ENCODE data around the gene OPTC. TPM values are rescaled to one million over a fixed set of nuclear protein-coding genes. Genes with fewer than 3 reads are reported as not detected.

Gene OPTC
- total and polyA plus RNA-seq, 2 of the 13 experiments (the other 11 are each of a cell fraction or from before 2014, with no cell fraction given) = not detected

- TF ChIP-seq ZSCAN21 (CRISPR knock-in tag; IDR thresholded peaks at IDR 0.05; ENCODE audit: borderline replicate concordance) (no peak), HMG20A (CRISPR knock-in tag; IDR thresholded peaks at IDR 0.05; ENCODE audit: borderline replicate concordance) (no peak), ZNF251 (CRISPR knock-in tag; IDR thresholded peaks at IDR 0.05) (no peak), ZNF160 (CRISPR knock-in tag; IDR thresholded peaks at IDR 0.05) (no peak), KAT2B (IDR thresholded peaks at IDR 0.05; ENCODE audit: borderline replicate concordance, low read depth, low read length) (no peak), GATAD1 (CRISPR knock-in tag; IDR thresholded peaks at IDR 0.05) (no peak), NONO (IDR thresholded peaks at IDR 0.05) (no peak), NONO (CRISPR knock-in tag; conservative IDR thresholded peaks at IDR 0.05) (no peak)
Measured at GRCh38 chr1:203478231-203478630, 15.7 kb upstream of the OPTC start (continued).

GRCh38 chr1:203478986-203479385, 15.0 kb upstream of the OPTC start:
- CTCF ChIA-PET (ENCODE audit: low intra/inter-chr PET ratio, low total read pairs) = no interaction called here
- no peak overlapping the region for H3K4me3 ChIP-seq (replicated peaks in 1 of 3; ENCODE audit: insufficient read depth in 1 of 3, low read depth in 2 of 3, low read length in 3 of 3)
- H3K27me3 ChIP-seq (ENCODE audit: control insufficient read depth in 1 of 2, insufficient read depth in 2 of 2, low read length in 2 of 2) = peaks cover 1 to 43% of the 10 kb centered on the region in 2 experiments; a peak in 3 of 5 replicates
- H4K20me1 ChIP-seq (ENCODE audit: insufficient read depth, low read length) = no peaks in the 10 kb centered on the region
- H3K79me2 ChIP-seq (ENCODE audit: insufficient read depth, low read length) = no peaks in the 10 kb centered on the region
- H2AFZ ChIP-seq (ENCODE audit: low read length) = no peak overlapping the region
- no peaks in the 10 kb centered on the region for H3K36me3 ChIP-seq (replicated peaks in 1 of 2; ENCODE audit: control insufficient read depth in 1 of 2, insufficient read depth in 2 of 2, low read length in 2 of 2)
- in situ Hi-C loops (cut with HindIII; ENCODE audit: extremely low pct_ligation_motif_present, low pct_unique_long_range_greater_than_20kb) = no loop called here
- ATAC-seq (no peak), DNase-seq (ENCODE audit: low spot score) (no peak), FAIRE-seq (no peak)
- H3K9ac ChIP-seq (ENCODE audit: insufficient read depth, low read depth, low read length) = no peak overlapping the region
- no peaks in the 10 kb centered on the region for H3K4me1 ChIP-seq (ENCODE audit: insufficient read depth, low read length)
- H3K9me3 ChIP-seq (ENCODE audit: low read length) = no peaks in the 10 kb centered on the region
- intact Hi-C loops (cut with micrococcal nuclease; ENCODE audit: unreplicated experiment) = no loop called here
- H3K4me2 ChIP-seq (ENCODE audit: low read depth, low read length) = no peak overlapping the region
- BruUV-seq (replicated peaks) = no TSS peak
- H3K27ac ChIP-seq (ENCODE audit: extremely low read length, insufficient read depth, low read length) = no peak overlapping the region
- POLR2A ChIA-PET = no interaction called here
- WGBS (ENCODE audit: low lambda C conversion rate) = 88% methylated on average over 5 of the region's 5 CpGs
- TF ChIP-seq PCBP2 (optimal IDR thresholded peaks at IDR 0.05; ENCODE audit: low read depth, low read length, poor library complexity, severe bottlenecking) = no peak
- TF ChIP-seq ZFP36L1 (CRISPR knock-in tag; IDR thresholded peaks at IDR 0.05) = no peak
- TF ChIP-seq ZSCAN25 (CRISPR knock-in tag; IDR thresholded peaks at IDR 0.05) = no peak
- TF ChIP-seq PAXIP1 (CRISPR knock-in tag; conservative IDR thresholded peaks at IDR 0.05) = no peak
- TF ChIP-seq SRY (CRISPR knock-in tag; IDR thresholded peaks at IDR 0.05) = no peak
- no peak for TF ChIP-seq ZNF296 (CRISPR knock-in tag; conservative IDR thresholded peaks at IDR 0.05)
- TF ChIP-seq ZC3H4 (CRISPR knock-in tag; IDR thresholded peaks at IDR 0.05; ENCODE audit: borderline replicate concordance) = no peak
- TF ChIP-seq ZNF232 (CRISPR knock-in tag; IDR thresholded peaks at IDR 0.05; ENCODE audit: borderline replicate concordance) = no peak
- TF ChIP-seq BATF2 (CRISPR knock-in tag; IDR thresholded peaks at IDR 0.05) = no peak
- no peak for TF ChIP-seq ZNF101 (CRISPR knock-in tag; IDR thresholded peaks at IDR 0.05; ENCODE audit: borderline replicate concordance, low read depth)
- TF ChIP-seq ZNF10 (CRISPR knock-in tag; IDR thresholded peaks at IDR 0.05; ENCODE audit: borderline replicate concordance, low read depth) = no peak

All from HepG2 (cell line).